ENCODE data around the gene GDPGP1. TPM values are rescaled to one million over a fixed set of nuclear protein-coding genes. Genes with fewer than 3 reads are reported as not detected.

The GDPGP1 gene
- total and polyA plus RNA-seq, 9 of the 15 experiments (the other 6 are each of a cell fraction or from before 2014, with no cell fraction given), result 0.78 to 6.1 (median 2.8) TPM

- H3K9me1 ChIP-seq (ENCODE audit: control insufficient read depth, insufficient read depth, low read length), result no peaks in the 10 kb centered on the region
- no peaks in the 10 kb centered on the region for H3K27me3 ChIP-seq (ENCODE audit: control insufficient read depth in 2 of 2, insufficient read depth in 2 of 2, low read length in 2 of 2)
- 100% methylated on average over 2 of the region's 2 CpGs for WGBS (ENCODE audit: insufficient coverage, low coverage, missing lambda C conversion rate)
- TF ChIP-seq POLR2AphosphoS2 (IDR thresholded peaks at IDR 0.05; ENCODE audit: low read length) (no peak), ZC3H4 (CRISPR knock-in tag; IDR thresholded peaks at IDR 0.05; ENCODE audit: borderline replicate concordance) (no peak), GATAD2A (IDR thresholded peaks at IDR 0.05) (no peak)
- TF ChIP-seq, protein P1, sequence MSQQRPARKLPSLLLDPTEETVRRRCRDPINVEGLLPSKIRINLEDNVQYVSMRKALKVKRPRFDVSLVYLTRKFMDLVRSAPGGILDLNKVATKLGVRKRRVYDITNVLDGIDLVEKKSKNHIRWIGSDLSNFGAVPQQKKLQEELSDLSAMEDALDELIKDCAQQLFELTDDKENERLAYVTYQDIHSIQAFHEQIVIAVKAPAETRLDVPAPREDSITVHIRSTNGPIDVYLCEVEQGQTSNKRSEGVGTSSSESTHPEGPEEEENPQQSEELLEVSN (IDR thresholded peaks at IDR 0.05; ENCODE audit: borderline replicate concordance in 1 of 2, extremely low read depth in 1 of 2, insufficient read depth in 1 of 2, insufficient read length in 1 of 2, low read depth in 1 of 2, low read length in 1 of 2, poor library complexity in 1 of 2, severe bottlenecking in 1 of 2), result no peak
- peaks cover 0 to 17% of the 10 kb centered on the region in 2 experiments; a peak in 2 of 5 replicates for H3K4me1 ChIP-seq (replicated peaks in 1 of 2; ENCODE audit: control insufficient read depth in 2 of 2, insufficient read depth in 2 of 2, low read length in 2 of 2)
- ChIA-PET CTCF (ENCODE audit: low intra/inter-chr PET ratio) (interaction anchor here (1.2 kb wide), 1 partner anchor 79 kb away, joined by 5 read pairs; no protein-coding TSS in a partner anchor), POLR2A (interaction anchor here (0.7 to 2.0 kb wide), 3 partner anchors 8 to 132 kb away, joined by 4 to 9 read pairs (median 6); partner anchors contain the start of gene SEMA4B)
- ATAC-seq, result no peak
- H3K79me2 ChIP-seq (ENCODE audit: control insufficient read depth, insufficient read depth, low read length), result no peaks in the 10 kb centered on the region
- no peak for FAIRE-seq
- H3K9ac ChIP-seq (ENCODE audit: insufficient read depth in 1 of 2, low read depth in 2 of 2, low read length in 2 of 2), result no peak overlapping the region
- peaks cover 84% of the 10 kb centered on the region; the same call in 2 of the 3 replicates for H3K36me3 ChIP-seq (ENCODE audit: control insufficient read depth, insufficient read depth, low read length)
- H2AFZ ChIP-seq (ENCODE audit: low read depth, low read length), result no peak overlapping the region
- H3K27ac ChIP-seq (ENCODE audit: extremely low read depth, low read depth, low read length), result no peak overlapping the region
- intact Hi-C loops (cut with micrococcal nuclease) (no loop called here), in situ Hi-C loops (cut with MboI) (no loop called here)
- H3K9me3 ChIP-seq (replicated peaks; ENCODE audit: control insufficient read depth, insufficient read depth, low read depth, low read length), result no peaks in the 10 kb centered on the region
- BruUV-seq (replicated peaks), result no TSS peak
- H3K4me2 ChIP-seq (ENCODE audit: insufficient read depth, low read length), result no peak overlapping the region
- no peak overlapping the region for H3K4me3 ChIP-seq
- DNase-seq (ENCODE audit: extremely low read depth in 1 of 4, low spot score in 3 of 4), result no peak
- 0 out of 2 replicates have a peak, but pooled peaks cover 5% of the 10 kb centered on the region for H4K20me1 ChIP-seq (replicated peaks; ENCODE audit: control insufficient read depth, insufficient read depth, low read length)
These were observed 11.5 kb upstream of the GDPGP1 start for GRCh38 chr15:90222547-90222946.

Data from K562 (cell line).